Transverse colon (tissue), 3 donors: Measurements from ENCODE around the gene ACTR3.

Experiments used
- EP300 ChIP-seq: sonication (generic); formaldehyde crosslinking; IDR thresholded peaks from one replicate; pipeline ENCODE4 v1.6.1; 2017; ENCODE audit warnings: antibody characterized with exemption, low read depth
- TF ChIP-seq, protein P1 (sequence below), 5 experiments: fragments of 200-600 bp in 3 of 5; fragments of 450-650 bp in 2 of 5; sonication (generic) in 3 of 5; IDR thresholded peaks; 1 replicate in 2 of 5; 2 replicates in 3 of 5; pipeline ENCODE4 v1.5.1; 2016 to 2017; ENCODE audit warnings: antibody characterized with exemption in 5 of 5, inconsistent platforms in 3 of 5, mild to moderate bottlenecking in 2 of 5, moderate library complexity in 1 of 5

DNA sequence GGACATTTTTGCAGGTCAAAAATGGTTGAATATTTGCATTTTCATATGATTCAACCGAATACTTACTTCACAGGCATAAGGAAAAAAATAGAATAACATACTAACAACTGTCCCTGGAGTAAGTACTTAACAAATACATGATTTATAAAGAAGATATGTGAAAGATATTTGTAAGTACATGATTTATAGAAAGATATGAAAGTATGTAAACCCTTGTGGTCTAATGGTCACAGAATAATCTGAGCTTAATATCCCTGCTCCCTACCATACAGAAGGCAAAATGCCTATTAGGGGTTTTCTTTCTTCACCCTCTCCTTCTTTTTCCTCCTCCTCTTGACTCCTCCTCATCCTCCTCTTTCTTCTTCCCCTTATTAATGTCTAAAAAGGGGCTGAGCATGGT lies 20.6 kb upstream of the ACTR3 start:
- TF ChIP-seq EP300: no peak
- TF ChIP-seq, protein P1, sequence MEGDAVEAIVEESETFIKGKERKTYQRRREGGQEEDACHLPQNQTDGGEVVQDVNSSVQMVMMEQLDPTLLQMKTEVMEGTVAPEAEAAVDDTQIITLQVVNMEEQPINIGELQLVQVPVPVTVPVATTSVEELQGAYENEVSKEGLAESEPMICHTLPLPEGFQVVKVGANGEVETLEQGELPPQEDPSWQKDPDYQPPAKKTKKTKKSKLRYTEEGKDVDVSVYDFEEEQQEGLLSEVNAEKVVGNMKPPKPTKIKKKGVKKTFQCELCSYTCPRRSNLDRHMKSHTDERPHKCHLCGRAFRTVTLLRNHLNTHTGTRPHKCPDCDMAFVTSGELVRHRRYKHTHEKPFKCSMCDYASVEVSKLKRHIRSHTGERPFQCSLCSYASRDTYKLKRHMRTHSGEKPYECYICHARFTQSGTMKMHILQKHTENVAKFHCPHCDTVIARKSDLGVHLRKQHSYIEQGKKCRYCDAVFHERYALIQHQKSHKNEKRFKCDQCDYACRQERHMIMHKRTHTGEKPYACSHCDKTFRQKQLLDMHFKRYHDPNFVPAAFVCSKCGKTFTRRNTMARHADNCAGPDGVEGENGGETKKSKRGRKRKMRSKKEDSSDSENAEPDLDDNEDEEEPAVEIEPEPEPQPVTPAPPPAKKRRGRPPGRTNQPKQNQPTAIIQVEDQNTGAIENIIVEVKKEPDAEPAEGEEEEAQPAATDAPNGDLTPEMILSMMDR (IDR thresholded peaks at IDR 0.05): no peak
